Activated T-cell treated with anti-CD3 and anti-CD28 coated beads for 1 hour (primary cell): ENCODE data around the gene BIN1.

Source experiments
- DNase-seq: peaks from one replicate; pipeline ENCODE4 v3.0.0-alpha.2; 2020; ENCODE audit warnings: low read depth

Gene BIN1

GRCh38 chr2:127103243-127104165 is 3.5 kb downstream of the BIN1 start:
- DNase-seq = no peak

- DNase-seq = no peak
Measured at GRCh38 chr2:127102521-127103242, 4.3 kb downstream of the BIN1 start.

DNA sequence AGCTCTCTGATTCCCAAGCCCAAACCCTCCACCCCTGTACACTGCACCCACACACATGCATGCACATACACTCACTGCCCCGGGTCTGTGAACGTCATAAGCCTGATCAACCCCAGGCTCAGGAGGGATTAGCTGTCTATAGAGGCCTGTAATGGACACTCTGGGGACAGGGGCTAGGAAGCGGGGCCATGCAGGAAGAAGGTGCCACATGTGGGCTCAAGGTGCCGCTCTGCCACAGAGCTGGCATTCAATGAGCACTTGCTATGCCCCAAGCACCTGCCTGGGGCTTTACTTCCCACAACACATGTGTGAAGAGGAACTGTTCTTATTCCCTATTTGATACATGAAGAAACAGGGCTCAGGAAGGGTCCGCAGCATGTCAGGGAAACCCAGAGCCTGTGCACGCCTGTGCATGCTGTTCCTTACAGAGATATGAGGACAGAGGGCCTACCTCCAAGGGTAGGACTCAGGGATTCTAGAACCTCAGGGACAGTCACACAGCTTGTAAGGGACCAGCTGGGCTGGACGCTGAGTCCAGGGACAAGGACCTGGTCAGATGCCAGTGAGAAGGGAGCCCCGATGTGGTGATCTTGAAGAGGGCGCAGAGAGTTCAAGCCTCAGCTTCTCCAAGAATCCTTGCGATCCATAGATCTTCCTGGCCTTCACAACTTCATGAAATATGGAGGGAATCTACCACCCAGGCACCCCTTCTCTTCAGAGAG is 5.0 kb downstream of the BIN1 start:
- DNase-seq = no peak

DNA sequence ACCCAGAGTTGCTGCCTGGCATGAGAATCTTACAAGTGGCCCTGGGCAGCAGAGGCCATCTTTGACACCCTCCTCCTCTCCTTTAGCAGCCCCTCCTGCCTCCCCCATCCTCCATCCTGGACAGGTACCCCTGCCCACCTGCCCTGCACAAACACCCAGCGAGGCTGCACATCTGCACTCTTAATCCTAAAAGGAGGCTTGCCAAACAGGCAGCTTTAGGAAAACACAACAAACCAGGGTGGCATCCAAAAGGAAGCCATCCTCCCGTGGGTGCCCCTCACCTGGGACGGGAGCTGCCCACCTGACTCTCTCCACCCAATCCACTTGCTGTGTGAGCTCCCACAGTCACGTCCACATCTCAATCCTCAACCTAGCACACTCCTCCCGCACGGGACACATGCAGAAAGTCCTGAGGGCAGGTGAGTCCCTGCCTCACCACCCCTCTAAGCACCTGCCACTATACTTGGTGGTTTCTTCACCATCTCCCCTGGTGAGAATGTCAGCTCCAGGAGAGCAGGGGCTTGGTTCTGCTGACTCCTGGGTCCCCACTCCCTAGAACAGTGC is 5.8 kb downstream of the BIN1 start:
- no peak for DNase-seq

DNA sequence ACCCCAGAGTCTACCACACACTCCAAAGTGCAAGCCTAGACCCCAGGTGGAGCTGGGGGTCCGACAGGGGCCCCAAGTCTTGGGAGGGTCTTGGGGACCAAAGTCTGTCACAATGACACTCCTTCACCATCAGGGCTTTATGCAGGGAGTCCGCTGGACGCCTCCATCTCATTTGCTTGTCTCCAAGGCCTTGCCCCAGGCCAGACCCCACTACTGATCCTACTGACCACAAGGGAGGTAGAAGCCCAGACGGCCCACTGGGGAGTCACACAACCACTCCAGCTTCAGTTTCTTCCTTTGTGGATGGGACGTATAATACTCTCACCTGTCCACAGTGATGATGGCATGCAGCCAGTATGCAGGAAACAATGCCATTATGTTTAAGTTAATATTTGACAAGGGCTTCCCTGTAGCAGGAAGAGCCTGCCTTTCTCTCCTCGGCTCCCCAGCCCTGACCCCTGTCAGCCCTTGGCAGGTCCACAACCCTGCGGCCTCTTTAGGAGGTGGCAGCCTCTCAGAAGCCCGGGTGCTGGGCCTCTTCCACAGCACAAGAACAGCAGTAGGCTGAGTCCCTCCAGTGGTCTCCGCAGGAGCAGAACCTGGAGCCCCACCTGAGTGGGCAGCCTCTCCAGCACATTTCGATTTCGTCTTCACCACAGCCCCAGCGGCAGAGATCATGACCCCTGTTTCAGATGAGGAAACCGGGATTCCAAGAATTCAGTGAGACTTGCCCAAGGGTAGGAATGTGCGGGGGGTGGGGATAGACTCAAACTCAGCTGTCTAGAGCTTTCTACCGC is 6.5 kb downstream of the BIN1 start:
- DNase-seq = no peak

DNA sequence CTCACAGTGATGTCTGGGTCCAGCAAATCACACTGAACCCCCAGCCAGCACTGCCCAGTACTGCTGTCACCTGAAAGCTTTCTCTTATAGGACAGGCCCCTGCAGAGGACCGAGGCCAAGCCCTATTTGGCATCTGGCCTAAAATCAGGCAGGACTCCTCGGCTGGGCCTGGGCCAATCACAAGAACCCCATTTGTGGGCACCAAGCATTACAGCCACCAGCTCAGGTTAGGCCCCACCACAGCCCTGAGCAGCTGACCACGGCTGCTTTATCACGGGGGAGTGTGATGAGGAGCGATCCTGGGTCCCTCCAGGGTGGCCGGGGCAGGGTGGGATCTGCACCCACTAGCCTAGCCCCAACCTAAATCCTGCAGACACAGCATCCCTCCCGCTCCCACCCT is 8.2 kb downstream of the BIN1 start:
- no peak for DNase-seq

DNA sequence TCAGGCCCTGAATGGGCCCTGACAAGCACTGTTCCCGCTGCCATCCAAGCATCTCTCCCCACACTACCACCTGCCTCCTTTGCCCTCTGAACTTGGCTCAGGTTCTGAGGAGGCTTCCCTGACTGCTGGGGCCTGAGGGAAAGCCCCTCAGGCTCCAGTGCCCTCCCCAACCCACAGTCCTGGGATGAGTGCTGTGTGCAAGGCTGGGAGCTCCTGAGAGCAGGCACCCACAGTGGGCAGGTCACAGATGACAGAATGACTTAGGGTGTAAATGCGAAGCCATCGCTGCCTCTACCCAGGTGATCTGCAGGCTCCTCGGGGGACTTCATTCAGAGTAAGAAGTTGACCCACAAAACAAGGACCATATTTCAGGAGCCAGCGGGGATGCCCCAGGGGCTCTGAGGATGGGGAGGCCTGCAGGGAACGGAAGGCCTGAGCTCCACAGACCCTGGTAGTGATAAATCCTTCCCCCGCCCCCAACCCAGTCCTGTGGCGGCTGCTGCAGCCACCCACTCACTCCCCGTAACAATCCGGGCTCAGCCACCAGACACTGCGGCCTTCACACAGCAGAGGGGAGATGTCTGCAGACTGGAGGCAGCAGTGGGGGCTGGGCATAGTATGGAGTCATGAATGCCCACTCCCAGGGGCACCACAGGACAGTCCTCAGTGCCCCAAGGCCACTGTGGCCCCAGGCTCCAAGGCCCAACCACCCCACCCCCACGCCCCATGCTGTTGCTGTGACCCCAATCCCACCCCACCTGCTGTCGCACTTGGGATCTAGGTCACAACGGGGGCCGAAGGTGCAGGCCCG is 8.9 kb downstream of the BIN1 start:
- DNase-seq = no peak

DNA sequence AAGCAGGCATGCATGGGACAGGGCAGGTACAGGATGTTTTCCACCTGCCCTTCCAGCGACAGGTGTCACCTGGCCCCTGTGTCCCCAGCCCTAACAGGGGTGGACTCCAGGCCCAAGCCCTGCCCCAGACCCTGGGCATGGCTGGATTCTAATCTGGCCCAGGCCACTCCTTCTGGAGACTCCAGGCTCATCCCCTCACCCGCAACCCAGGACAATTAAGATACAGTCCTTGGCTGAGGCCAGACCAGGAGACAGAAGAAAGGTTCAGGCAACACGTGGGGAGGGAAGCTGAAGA is 9.5 kb downstream of the BIN1 start:
- no peak for DNase-seq

DNA sequence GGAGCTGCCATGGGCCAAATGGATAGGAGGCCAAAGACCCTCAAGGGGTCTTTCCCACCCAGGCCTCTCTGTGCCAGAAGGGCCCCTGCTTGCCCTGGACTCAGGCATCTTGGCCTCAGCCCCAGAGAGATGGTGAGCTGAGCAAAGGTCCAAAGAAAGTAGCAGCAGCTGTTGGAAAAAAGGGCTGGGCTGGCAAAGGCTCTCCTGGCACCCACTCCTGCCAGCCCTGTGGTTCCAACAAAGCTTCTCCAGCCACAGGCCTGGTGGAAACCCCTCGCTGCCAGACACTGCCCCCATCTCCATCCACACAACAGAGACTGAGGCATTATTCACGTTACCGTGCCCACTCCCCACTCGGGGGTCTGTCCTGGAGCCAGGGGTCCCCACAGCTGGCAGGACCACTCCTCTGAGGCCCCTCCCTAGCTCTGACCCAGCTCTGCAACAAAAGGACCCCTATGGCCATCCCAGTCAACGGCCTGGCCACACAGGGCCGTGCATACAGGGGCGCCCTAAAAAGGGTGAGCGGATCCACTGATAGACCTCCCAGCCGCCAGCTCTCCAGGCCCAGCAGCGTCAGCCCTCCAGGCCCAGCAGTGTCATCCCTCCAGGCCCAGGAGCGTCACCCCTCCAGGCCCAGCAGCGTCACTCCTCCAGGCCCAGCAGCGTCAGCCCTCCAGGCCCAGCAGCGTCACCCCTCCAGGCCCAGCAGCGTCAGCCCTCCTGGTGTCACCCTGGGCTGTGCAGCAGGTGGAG is 10.1 kb downstream of the BIN1 start:
- no peak for DNase-seq

- DNase-seq = no peak
Measured at GRCh38 chr2:127096280-127096679, 10.7 kb downstream of the BIN1 start.

- DNase-seq = no peak
Measured at GRCh38 chr2:127095784-127096183, 11.2 kb downstream of the BIN1 start.

DNA sequence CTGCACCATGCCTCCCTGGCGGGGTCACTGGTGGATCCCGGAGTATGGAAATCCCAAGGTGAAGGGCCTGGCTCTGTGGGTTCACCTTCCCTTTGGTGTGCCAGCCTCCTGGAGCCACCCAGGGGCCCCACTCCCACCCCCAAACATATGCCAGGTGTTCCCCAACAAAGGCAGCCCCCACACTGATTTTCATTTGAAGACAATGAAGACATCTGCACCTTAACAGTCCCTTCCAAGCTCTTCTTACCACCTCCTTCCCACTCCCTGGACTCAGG is 11.7 kb downstream of the BIN1 start:
- DNase-seq = no peak

DNA sequence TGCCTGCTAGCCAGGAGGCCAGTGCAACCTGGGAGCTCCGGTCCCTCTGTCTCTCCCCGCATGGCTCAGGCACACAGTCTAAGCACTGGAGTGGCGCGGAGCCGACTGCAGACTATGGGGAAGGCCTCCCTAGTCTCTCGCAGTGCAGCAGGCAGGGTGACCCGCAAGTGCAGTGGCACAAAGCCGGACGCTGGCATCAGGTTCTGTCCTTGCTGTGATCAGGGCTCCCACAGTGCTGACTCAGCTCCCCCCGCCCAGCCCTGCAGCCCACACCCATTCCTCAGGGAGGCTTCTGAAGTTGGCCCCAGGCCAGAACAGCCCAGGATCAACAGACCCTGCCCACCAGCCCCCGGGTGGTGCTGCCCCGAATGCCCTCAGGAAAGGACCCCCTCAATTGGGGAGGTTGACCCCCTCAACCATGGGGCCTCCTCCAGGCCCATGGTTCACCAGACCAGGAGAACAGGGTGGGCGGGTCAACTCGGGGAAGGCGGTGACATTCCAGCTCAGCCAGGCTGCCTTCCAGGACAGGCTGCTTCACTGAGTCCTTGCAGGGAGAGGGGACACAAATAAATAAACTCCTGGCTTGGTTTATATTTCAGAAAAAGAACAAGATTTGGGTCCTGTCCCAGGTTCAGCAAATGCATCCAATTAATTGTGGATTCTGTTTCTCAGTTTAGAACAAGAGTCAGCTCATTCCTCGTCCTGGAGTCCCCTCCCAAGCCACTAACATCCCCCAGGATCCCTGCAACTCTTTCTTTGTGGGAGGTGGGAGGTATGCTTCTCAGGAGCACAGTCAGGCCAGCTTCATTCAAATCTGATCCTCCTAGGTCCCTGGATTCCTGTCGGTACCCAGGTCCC is 12.2 kb downstream of the BIN1 start:
- DNase-seq = no peak

GRCh38 chr2:127093648-127094210 is 13.2 kb downstream of the BIN1 start:
- no peak for DNase-seq

DNA sequence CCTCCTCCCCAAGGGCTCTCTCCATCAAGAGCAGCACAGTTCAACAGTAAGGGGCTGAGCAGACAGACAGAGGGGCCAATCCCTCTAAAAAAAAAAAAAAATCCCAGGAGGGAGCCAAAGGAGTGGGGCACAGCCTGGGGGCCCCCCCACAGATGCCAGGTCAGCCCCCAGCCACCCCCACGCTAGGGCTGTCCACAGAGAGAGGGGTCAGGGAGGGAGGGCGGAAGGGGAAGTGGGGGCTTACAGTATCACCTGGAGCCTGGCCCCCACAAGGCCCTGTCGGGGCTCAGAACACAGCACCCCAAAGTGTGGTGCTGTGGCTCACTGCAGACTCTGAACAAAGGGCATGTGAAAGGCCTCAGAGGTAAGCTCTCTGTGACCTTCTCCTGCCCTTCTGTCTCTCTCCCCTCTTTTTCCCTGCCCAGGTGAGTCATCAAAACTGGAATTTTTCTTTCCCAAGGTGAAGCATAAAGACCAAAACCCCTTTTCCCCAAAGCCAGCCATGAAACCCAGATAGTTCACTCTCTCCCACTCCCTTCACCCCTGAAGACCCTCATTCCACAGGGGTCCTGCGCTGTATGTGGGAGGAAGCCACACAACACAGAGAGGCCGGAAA is 13.9 kb downstream of the BIN1 start:
- no peak for DNase-seq

GRCh38 chr2:127092306-127092705 is 14.6 kb downstream of the BIN1 start:
- DNase-seq = no peak

DNA sequence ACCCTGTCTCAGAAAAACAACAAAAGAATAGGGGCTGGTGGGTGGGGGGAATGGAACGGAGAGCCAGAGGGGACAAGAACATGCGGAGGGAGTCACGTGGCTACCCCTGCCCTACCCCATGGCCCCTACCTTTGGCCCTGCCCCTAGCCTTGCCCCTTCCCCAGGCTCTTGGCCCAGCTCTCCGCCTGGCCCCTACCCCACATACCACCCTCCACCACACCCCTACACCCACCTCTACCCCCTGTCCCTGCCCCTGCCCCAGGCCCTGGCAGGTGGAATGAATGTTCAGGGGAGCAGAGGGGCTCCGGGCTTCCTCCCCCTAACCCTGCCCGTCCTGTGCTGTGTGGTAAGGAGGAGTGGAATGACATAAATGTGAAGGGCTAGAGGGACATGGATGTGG is 15.1 kb downstream of the BIN1 start:
- no peak for DNase-seq

GRCh38 chr2:127091148-127091547 is 15.8 kb downstream of the BIN1 start:
- DNase-seq = no peak
